Measurements from ENCODE around the gene HHATL.

Gene HHATL, protein sequence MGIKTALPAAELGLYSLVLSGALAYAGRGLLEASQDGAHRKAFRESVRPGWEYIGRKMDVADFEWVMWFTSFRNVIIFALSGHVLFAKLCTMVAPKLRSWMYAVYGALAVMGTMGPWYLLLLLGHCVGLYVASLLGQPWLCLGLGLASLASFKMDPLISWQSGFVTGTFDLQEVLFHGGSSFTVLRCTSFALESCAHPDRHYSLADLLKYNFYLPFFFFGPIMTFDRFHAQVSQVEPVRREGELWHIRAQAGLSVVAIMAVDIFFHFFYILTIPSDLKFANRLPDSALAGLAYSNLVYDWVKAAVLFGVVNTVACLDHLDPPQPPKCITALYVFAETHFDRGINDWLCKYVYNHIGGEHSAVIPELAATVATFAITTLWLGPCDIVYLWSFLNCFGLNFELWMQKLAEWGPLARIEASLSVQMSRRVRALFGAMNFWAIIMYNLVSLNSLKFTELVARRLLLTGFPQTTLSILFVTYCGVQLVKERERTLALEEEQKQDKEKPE

GRCh38 chr3:42702066-42702951 lies at the start of gene HHATL:
TSS of gene HHATL (minus strand) at chr3:42702798. CDS start at chr3:42700826, 1,972 bp downstream.
- FAIRE-seq, result no peak

DNA sequence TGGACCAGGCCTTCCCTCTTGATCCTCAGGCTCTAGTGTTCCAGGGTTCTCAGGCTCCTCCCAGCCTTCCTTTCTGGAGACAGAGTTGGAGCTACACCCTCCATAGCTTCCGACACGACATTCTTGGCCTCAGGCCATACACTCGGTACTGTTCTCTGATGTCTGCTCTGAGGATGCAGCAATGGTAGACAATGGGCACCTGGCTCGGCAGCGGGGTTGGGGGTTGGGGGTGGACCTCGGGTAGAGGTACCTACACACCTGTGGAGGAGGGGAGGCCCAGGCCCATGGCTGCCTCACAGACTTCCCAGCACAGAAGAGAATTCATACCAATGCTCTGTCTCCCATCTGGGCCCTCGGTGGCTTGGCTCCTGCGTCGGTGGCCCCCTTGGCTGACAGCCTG lies 49.0 kb upstream of the HHATL start:
- FAIRE-seq, result no peak

GRCh38 chr3:42750834-42751233 lies 48.2 kb upstream of the HHATL start:
- FAIRE-seq, result no peak

DNA sequence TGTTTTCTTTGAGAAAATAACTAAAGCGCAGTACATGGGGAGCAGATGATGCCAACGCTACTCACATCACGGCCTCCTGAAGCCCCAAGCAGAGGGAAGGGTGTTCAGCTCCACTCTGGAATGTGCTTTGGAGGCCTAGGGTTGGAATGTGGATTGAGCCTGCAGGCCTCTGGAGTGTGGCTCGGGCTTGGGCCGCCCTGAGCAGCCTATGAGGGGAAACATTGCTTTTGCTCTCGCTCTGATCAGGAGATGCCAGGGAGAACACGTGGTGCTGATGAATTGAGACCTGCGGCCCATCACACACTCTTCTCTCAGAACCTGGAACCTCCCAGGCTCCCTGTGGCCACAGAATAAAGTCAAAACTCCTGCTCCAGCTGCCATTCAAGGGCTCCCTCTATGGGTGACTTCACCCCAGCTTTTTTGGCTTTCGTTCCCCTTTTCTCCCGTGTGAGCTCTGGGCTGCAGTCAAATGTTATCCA lies 47.2 kb upstream of the HHATL start:
- FAIRE-seq, result no peak

DNA sequence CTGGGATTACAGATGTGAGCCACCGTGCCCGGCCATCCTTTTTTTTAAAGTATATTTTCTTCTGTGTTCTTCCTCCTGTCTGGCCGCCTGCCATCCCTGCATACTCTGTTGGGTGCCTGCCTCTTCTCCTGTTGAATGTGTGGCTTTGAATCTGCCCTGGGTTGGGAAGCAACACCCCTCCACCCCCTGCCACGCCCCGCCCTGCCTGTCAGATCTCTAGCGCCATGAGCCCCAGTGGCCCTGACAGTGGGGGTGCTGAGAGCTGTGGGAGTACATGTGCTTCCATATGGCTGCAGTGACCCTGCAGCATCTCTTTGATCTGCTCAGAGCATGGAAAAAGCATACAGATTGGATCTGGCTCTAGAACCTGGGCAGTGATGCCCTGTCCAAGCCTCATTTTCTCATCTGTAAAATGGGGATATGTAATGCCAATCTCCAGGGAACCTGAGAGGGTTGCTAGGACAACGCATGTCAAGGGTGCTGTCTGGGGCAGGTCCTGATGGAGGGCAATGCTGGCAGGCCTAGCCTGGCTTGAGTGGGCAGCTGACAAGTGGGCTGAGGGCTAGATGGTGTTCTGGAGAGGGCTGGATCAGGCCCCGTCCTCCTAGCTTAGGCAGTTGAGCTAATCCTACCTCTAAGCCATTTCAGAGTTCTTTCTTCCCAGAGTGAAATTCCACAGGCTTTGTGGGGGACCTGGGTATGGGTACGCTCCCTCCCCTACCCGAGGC lies 46.6 kb upstream of the HHATL start:
- FAIRE-seq, result no peak

DNA sequence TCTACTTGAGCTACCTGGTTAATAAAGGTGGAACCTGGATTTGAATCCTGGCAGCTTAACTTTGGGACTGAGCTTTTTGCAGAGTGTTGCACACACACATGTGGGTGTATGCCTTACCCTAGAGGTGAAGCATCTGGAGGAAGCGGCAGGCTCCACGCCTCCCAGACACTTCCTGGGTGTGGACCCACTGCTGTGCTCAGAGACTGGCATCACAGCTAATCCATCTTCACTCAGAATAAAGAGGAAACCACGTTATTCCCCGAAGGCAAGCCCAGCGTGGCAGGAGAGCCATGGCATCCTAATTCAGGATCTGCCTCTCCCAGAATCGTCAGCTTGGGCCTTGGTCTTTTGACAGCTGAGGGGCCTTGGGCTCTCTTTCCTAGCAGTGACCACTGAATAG lies 45.0 kb upstream of the HHATL start:
- no peak for FAIRE-seq

DNA sequence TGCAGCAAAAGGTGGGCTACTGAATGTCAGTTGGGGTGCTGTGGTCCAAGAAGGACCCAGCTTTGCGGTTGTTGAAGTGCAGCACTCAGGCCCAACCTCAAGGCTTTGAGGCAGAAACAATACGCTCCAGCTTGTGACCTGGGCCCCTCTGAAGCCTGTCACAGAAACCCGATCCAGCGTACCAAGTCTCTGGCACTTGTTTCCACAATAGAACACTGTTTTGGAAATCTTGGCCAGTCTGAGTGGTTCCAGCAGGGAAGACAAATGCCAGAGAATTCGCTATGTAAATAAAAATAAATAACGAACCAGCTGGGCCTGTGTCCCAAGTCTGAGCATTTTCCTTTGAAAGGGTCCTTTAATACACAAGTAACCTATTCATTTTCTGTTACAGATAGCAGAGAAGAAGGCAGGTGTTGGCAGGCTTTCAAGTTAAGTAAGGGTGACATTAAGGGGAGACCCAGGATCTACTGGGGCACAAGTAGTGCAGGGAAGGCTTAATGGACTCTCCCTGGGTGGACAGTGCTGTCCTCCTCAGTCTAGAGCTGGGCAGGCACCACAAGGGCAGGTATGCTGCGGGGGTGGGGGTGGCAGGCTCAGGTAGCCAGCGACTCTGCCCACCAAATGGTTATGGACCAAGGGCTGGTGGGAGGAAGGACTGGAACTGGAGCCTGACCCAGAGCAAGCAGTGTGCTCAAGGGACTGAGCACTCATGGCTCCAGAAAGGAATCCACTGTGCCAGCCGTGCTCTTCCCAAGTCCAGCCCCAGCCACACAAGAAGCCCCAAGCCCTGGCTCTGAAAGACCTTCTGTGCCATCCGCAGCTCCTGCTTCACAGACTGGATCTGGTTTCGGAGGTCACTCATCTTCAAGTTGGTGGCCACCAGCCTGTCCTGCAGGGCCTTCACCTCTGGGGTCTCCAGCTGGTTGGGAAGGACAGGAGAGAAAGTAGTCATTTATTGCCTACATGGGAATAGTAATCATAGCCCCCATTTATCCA lies 44.2 kb upstream of the HHATL start:
- FAIRE-seq, result no peak

GRCh38 chr3:42745776-42746454 lies 43.3 kb upstream of the HHATL start:
- FAIRE-seq, result no peak

- peak; percentile 96 for FAIRE-seq
Observed at GRCh38 chr3:42745291-42745745, 42.7 kb upstream of the HHATL start.

- no peak for FAIRE-seq
Observed at GRCh38 chr3:42743204-42743995, 40.8 kb upstream of the HHATL start.

GRCh38 chr3:42742688-42743087 lies 40.1 kb upstream of the HHATL start:
- no peak for FAIRE-seq

- no peak for FAIRE-seq
Observed at GRCh38 chr3:42742259-42742658, 39.7 kb upstream of the HHATL start.

GRCh38 chr3:42741796-42742195 lies 39.2 kb upstream of the HHATL start:
- FAIRE-seq, result no peak

GRCh38 chr3:42739401-42740158 lies 37.0 kb upstream of the HHATL start:
- no peak for FAIRE-seq

GRCh38 chr3:42736531-42736930 lies 33.9 kb upstream of the HHATL start:
- no peak for FAIRE-seq

GRCh38 chr3:42736081-42736480 lies 33.5 kb upstream of the HHATL start:
- no peak for FAIRE-seq

- no peak for FAIRE-seq
Observed at GRCh38 chr3:42735615-42736014, 33.0 kb upstream of the HHATL start.

DNA sequence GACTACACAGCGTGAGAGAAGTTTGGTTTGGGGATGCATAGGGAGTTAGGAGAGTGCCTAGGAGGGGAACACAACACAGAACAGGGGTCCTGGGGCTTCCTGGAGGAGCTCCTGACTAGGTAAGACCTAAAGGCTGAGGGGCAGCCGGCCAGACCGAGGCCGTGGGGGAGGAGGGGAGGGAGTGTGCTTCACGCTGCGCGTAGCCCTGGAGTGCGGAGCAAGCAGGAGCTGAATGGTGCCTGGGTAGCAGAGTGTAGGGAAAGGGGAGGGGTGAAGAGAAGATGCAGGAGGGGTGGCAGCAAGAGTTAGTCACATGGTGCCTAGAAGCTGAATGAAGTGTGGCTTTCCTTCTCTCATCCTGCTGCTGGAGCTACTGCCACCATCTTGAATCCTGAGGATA lies 32.4 kb upstream of the HHATL start:
- no peak for FAIRE-seq

- no peak for FAIRE-seq
Observed at GRCh38 chr3:42734263-42734860, 31.8 kb upstream of the HHATL start.
